HepG2 (cell line): ENCODE results near the gene NDUFS1. TPM values are rescaled to one million over a fixed set of nuclear protein-coding genes. Genes with fewer than 3 reads are reported as not detected.

ENCODE experiments used
- ARNT ChIP-seq: fragments of 450-650 bp; IDR thresholded peaks from 2 replicates; pipeline ENCODE4 v1.6.1; 2017
- BCL6 ChIP-seq: IDR thresholded peaks from 2 replicates; pipeline ENCODE4 v1.6.1; 2016; ENCODE audit warnings: missing genetic modification reagents, missing compliant biosample characterization
- CCAR2 ChIP-seq: fragments of 200-400 bp; formaldehyde crosslinking; optimal IDR thresholded peaks from 2 replicates; pipeline ENCODE3; 2018; ENCODE audit warnings: low read depth, mild to moderate bottlenecking, low read length, moderate library complexity
- DNMT3B ChIP-seq: conservative IDR thresholded peaks from 2 replicates; pipeline ENCODE4 v1.6.1; 2016; ENCODE audit warnings: missing biosample characterization, control low read depth
- GABPA ChIP-seq, 2 experiments: IDR thresholded peaks; 2 replicates each; pipeline ENCODE4 v1.6.1; 2011 to 2016; ENCODE audit warnings: low read depth in 2 of 2, low read length in 1 of 2, missing biosample characterization in 1 of 2, missing genetic modification characterization in 1 of 2
- IRX3 ChIP-seq: sonication (generic); formaldehyde crosslinking; IDR thresholded peaks from 2 replicates; pipeline ENCODE4 v1.8.1; 2023; ENCODE audit warnings: mild to moderate bottlenecking, low read depth, missing genetic modification reagents, borderline replicate concordance
- NCOR1 ChIP-seq: fragments of 200-600 bp; sonication (generic); IDR thresholded peaks from 2 replicates; pipeline ENCODE4 v1.7.0; 2017; ENCODE audit warnings: antibody characterized with exemption, low read length, borderline replicate concordance
- NFE2L2 ChIP-seq: fragments of 150-350 bp; IDR thresholded peaks from 2 replicates; pipeline ENCODE4 v1.6.1; 2014; ENCODE audit warnings: low read length
- SOX5 ChIP-seq: IDR thresholded peaks from 2 replicates; pipeline ENCODE4 v1.6.1; 2016; ENCODE audit warnings: borderline replicate concordance
- ZBTB8A ChIP-seq: sonication (generic); formaldehyde crosslinking; IDR thresholded peaks from 2 replicates; pipeline ENCODE4 v1.4.0; 2020; ENCODE audit warnings: mild to moderate bottlenecking, low read depth, missing genetic modification reagents, borderline replicate concordance
- ZNF10 ChIP-seq: sonication (generic); formaldehyde crosslinking; IDR thresholded peaks from 2 replicates; pipeline ENCODE4 v1.4.0; 2020; ENCODE audit warnings: mild to moderate bottlenecking, low read depth, missing genetic modification reagents, borderline replicate concordance
- ZNF124 ChIP-seq: sonication (generic); formaldehyde crosslinking; IDR thresholded peaks from 2 replicates; pipeline ENCODE4 v1.4.0; 2020; ENCODE audit warnings: missing genetic modification reagents
- ZNF138 ChIP-seq: sonication (generic); formaldehyde crosslinking; IDR thresholded peaks from 2 replicates; pipeline ENCODE4 v1.5.0; 2020; ENCODE audit warnings: mild to moderate bottlenecking, low read depth, missing genetic modification reagents
- ZNF256 ChIP-seq: sonication (generic); formaldehyde crosslinking; conservative IDR thresholded peaks from 2 replicates; pipeline ENCODE4 v1.4.0; 2020; ENCODE audit warnings: missing genetic modification reagents
- ZNF331 ChIP-seq: sonication (generic); formaldehyde crosslinking; IDR thresholded peaks from 2 replicates; pipeline ENCODE4 v1.4.0; 2020; ENCODE audit warnings: missing genetic modification reagents
- polyA plus RNA-seq, 8 experiments: library from polyadenylated mRNA; depleted of rRNA in 3 of 8; stranded (reverse) in 7 of 8; unstranded in 1 of 8; fragments of >200 nt; fragmentation: Illumina TruSeq in 4 of 8; extraction: Trizol in 4 of 8; gene quantifications; 2 replicates each; pipeline versions ENCODE4 v1.2.1 to v1.2.3, GENCODE V29; 2011 to 2016; ENCODE audit warnings: low read depth in 4 of 8, missing spikeins in 1 of 8, mixed read lengths in 1 of 8; ENCODE audit not compliant: insufficient read depth in 1 of 8
- total RNA-seq, 5 experiments: library from RNA; depleted of rRNA; stranded (reverse); fragments of >200 nt; fragmentation: Illumina TruSeq; extraction: Trizol; gene quantifications; 2 replicates each; pipeline ENCODE4 v1.2.3, GENCODE V29; 2016; ENCODE audit warnings: low read depth in 1 of 5
- TF ChIP-seq, protein P1 (sequence below): sonication (generic); formaldehyde crosslinking; IDR thresholded peaks from 2 replicates; pipeline ENCODE4 v1.8.1; 2023; ENCODE audit warnings: missing genetic modification reagents, inconsistent platforms, borderline replicate concordance
- TF ChIP-seq, protein P2 (sequence below): sonication (generic); formaldehyde crosslinking; IDR thresholded peaks from 2 replicates; pipeline ENCODE4 v1.4.0; 2020; ENCODE audit warnings: mild to moderate bottlenecking, missing genetic modification reagents
- TF ChIP-seq, protein P3 (sequence below), 2 experiments: sonication (generic) in 1 of 2; formaldehyde crosslinking in 1 of 2; IDR thresholded peaks; 2 replicates each; pipeline versions ENCODE4 v1.4.0 to v1.6.1; 2018 to 2020; ENCODE audit warnings: missing genetic modification reagents in 2 of 2, borderline replicate concordance in 1 of 2, low read depth in 1 of 2, mild to moderate bottlenecking in 1 of 2, missing biosample characterization in 1 of 2
- TF ChIP-seq, protein P4 (sequence below): sonication (generic); formaldehyde crosslinking; IDR thresholded peaks from 2 replicates; pipeline ENCODE4 v1.5.1; 2020; ENCODE audit warnings: missing genetic modification reagents, mild to moderate bottlenecking, borderline replicate concordance
- TF ChIP-seq, protein P5 (sequence below): sonication (generic); formaldehyde crosslinking; IDR thresholded peaks from 2 replicates; pipeline ENCODE4 v1.5.0; 2020; ENCODE audit warnings: missing genetic modification reagents
- TF ChIP-seq, protein P6 (sequence below): sonication (generic); formaldehyde crosslinking; IDR thresholded peaks from 2 replicates; pipeline ENCODE4 v1.8.1; 2023; ENCODE audit warnings: mild to moderate bottlenecking, inconsistent platforms, moderate library complexity, missing genetic modification reagents, borderline replicate concordance

The NDUFS1 gene
- total and polyA plus RNA-seq, 2 of the 13 experiments (the other 11 are each of a cell fraction or from before 2014, with no cell fraction given): 139 to 242 TPM

DNA sequence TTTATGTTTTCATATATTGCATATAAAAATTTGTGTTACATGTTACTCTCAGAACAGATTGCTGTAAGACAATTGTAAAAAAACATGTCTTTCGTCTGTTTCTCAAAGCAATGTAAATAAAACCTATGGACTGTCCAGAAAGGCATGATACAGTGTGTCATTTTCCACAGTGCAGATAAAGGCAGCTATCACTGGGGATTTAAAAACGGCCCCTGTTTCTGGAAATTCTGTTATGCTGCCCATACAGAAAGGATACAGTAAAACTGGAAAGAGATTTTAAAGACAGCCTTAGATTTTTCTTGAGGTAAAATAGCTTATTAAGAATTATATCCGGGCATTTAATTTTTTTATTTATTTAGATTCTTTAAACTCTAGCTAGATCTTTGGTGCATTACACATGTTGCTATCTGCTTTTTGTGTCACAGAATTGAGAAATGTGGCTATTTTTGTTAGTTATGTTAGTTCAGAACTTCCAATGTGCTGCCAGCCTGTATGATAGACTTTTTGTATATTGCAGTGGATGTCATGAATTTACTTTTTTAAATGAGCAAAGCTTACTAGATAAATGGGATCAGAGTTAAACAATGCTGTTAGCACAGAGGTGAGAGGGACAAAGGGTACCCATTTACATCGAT is 72.4 kb downstream of the NDUFS1 start (continued):
- no peak for TF ChIP-seq ZBTB8A (CRISPR knock-in tag)
- no peak for TF ChIP-seq CCAR2
- 0 out of 2 replicates have a peak, but pooled peaks have one; percentile 32 for TF ChIP-seq BCL6
- no peak for TF ChIP-seq ARNT
- TF ChIP-seq ZNF256 (CRISPR knock-in tag): no peak
- TF ChIP-seq NFE2L2: no peak
- TF ChIP-seq, protein P1, sequence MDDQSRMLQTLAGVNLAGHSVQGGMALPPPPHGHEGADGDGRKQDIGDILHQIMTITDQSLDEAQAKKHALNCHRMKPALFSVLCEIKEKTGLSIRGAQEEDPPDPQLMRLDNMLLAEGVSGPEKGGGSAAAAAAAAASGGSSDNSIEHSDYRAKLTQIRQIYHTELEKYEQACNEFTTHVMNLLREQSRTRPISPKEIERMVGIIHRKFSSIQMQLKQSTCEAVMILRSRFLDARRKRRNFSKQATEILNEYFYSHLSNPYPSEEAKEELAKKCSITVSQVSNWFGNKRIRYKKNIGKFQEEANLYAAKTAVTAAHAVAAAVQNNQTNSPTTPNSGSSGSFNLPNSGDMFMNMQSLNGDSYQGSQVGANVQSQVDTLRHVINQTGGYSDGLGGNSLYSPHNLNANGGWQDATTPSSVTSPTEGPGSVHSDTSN: no peak
- TF ChIP-seq, protein P2, sequence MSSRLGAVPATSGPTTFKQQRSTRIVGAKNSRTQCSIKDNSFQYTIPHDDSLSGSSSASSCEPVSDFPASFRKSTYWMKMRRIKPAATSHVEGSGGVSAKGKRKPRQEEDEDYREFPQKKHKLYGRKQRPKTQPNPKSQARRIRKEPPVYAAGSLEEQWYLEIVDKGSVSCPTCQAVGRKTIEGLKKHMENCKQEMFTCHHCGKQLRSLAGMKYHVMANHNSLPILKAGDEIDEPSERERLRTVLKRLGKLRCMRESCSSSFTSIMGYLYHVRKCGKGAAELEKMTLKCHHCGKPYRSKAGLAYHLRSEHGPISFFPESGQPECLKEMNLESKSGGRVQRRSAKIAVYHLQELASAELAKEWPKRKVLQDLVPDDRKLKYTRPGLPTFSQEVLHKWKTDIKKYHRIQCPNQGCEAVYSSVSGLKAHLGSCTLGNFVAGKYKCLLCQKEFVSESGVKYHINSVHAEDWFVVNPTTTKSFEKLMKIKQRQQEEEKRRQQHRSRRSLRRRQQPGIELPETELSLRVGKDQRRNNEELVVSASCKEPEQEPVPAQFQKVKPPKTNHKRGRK: no peak
- 0 out of 2 replicates have a peak, but pooled peaks have one; percentile 34 for TF ChIP-seq NCOR1
- TF ChIP-seq ZNF138: no peak
- TF ChIP-seq, protein P3, sequence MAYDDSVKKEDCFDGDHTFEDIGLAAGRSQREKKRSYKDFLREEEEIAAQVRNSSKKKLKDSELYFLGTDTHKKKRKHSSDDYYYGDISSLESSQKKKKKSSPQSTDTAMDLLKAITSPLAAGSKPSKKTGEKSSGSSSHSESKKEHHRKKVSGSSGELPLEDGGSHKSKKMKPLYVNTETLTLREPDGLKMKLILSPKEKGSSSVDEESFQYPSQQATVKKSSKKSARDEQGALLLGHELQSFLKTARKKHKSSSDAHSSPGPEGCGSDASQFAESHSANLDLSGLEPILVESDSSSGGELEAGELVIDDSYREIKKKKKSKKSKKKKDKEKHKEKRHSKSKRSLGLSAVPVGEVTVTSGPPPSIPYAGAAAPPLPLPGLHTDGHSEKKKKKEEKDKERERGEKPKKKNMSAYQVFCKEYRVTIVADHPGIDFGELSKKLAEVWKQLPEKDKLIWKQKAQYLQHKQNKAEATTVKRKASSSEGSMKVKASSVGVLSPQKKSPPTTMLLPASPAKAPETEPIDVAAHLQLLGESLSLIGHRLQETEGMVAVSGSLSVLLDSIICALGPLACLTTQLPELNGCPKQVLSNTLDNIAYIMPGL (CRISPR knock-in tag; IDR thresholded peaks at IDR 0.05; ENCODE audit: borderline replicate concordance in 1 of 2, low read depth in 1 of 2): 0 out of 4 replicates have a peak, but pooled peaks of 1 of the 2 experiments have one; percentile 17
- no peak for TF ChIP-seq DNMT3B (CRISPR knock-in tag)
- TF ChIP-seq, protein P4, sequence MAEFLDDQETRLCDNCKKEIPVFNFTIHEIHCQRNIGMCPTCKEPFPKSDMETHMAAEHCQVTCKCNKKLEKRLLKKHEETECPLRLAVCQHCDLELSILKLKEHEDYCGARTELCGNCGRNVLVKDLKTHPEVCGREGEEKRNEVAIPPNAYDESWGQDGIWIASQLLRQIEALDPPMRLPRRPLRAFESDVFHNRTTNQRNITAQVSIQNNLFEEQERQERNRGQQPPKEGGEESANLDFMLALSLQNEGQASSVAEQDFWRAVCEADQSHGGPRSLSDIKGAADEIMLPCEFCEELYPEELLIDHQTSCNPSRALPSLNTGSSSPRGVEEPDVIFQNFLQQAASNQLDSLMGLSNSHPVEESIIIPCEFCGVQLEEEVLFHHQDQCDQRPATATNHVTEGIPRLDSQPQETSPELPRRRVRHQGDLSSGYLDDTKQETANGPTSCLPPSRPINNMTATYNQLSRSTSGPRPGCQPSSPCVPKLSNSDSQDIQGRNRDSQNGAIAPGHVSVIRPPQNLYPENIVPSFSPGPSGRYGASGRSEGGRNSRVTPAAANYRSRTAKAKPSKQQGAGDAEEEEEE: no peak
- peak; percentile 50; the same call in 1 of the 2 replicates for TF ChIP-seq SOX5 (CRISPR knock-in tag)
- no peak for TF ChIP-seq ZNF124 (CRISPR knock-in tag)
- TF ChIP-seq, protein P5, sequence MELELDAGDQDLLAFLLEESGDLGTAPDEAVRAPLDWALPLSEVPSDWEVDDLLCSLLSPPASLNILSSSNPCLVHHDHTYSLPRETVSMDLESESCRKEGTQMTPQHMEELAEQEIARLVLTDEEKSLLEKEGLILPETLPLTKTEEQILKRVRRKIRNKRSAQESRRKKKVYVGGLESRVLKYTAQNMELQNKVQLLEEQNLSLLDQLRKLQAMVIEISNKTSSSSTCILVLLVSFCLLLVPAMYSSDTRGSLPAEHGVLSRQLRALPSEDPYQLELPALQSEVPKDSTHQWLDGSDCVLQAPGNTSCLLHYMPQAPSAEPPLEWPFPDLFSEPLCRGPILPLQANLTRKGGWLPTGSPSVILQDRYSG (CRISPR knock-in tag): no peak
- TF ChIP-seq GABPA (IDR thresholded peaks at IDR 0.05; ENCODE audit: low read depth, low read length): no peak
- no peak for TF ChIP-seq GABPA (CRISPR knock-in tag; IDR thresholded peaks at IDR 0.05; ENCODE audit: low read depth)
- no peak for TF ChIP-seq ZNF331 (CRISPR knock-in tag)
- TF ChIP-seq, protein P6, sequence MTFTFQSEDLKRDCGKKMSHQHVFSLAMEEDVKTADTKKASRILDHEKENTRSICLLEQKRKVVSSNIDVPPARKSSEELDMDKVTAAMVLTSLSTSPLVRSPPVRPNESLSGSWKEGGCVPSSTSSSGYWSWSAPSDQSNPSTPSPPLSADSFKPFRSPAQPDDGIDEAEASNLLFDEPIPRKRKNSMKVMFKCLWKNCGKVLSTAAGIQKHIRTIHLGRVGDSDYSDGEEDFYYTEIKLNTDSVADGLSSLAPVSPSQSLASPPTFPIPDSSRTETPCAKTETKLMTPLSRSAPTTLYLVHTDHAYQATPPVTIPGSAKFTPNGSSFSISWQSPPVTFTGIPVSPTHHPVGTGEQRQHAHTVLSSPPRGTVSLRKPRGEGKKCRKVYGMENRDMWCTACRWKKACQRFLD (CRISPR knock-in tag): no peak
- TF ChIP-seq ZNF10 (CRISPR knock-in tag): no peak
- no peak for TF ChIP-seq IRX3 (CRISPR knock-in tag)
